ENCODE data around the gene GNAQ.
A peak's percentile ranks its signal among the peaks of the same experiment; 100 is the strongest.

DNA sequence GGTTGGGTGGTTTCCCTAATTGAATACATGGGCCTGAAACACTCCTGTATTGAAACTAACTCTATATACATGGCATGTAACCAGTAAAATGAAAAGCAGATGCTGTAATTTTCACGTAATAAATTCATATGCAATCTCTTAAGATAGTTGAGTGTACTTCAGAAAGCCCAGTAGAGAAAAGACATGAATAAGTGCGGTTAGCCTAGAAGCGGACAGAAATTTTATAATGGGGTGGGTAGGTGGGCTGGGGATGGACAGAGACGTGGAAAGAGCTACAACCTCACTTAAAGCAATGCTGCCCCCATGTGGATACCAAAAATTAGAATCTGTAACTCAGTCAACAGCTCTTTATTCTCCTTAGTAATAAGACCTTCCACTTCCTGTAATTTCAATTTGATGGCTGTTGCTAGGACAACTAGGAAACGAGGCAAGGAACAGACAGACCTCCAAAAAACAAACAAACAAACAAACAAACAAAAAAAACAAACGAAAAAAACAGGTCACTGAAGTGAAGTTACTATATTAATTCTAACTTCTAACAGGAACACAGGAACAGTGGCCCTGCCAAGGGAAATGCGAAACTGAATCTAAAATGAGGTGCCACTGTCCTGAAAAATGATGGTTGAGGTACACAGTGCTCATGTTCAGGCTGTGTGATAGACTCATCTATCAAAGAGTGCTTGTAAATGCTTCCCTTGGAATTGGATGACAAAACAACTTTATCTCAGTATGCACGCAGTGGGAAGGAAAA is 280.1 kb downstream of the GNAQ start:
- TF ChIP-seq, protein P1, sequence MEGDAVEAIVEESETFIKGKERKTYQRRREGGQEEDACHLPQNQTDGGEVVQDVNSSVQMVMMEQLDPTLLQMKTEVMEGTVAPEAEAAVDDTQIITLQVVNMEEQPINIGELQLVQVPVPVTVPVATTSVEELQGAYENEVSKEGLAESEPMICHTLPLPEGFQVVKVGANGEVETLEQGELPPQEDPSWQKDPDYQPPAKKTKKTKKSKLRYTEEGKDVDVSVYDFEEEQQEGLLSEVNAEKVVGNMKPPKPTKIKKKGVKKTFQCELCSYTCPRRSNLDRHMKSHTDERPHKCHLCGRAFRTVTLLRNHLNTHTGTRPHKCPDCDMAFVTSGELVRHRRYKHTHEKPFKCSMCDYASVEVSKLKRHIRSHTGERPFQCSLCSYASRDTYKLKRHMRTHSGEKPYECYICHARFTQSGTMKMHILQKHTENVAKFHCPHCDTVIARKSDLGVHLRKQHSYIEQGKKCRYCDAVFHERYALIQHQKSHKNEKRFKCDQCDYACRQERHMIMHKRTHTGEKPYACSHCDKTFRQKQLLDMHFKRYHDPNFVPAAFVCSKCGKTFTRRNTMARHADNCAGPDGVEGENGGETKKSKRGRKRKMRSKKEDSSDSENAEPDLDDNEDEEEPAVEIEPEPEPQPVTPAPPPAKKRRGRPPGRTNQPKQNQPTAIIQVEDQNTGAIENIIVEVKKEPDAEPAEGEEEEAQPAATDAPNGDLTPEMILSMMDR (IDR thresholded peaks at IDR 0.05), result peak; percentile 12 to 52 (median 36)
- no peak for TF ChIP-seq POLR2A (IDR thresholded peaks at IDR 0.05)
